IMR-90 (cell line): ENCODE results near the gene SHB. TPM values are rescaled to one million over a fixed set of nuclear protein-coding genes. Genes with fewer than 3 reads are reported as not detected.
A peak's percentile ranks its signal among the peaks of the same experiment; 100 is the strongest.

Source experiments
- ATAC-seq: fragments of 200-7000 bp; cut with Tn5 transposase; 2 replicates; pipeline ENCODE4 v1.9.1; 2020; ENCODE audit warnings: low read depth, mild to moderate bottlenecking, moderate library complexity
- BruUV-seq: library from RNA; stranded (reverse); fragments of 400-500 nt; replicated peaks from 2 replicates; lab custom pipeline; 2021; lab: Mats Ljungman, UMichigan
- CTCF ChIA-PET: fragments of 300-600 bp; formaldehyde crosslinking; extraction: SDS; loops from one replicate; lab custom pipeline; 2021; ENCODE audit warnings: antibody characterized with exemption; lab: Yijun Ruan, JAX
- POLR2A ChIA-PET: fragments of 300-600 bp; sonication (Branson Sonifier 250); formaldehyde crosslinking; loops from one replicate; lab custom pipeline; 2022; ENCODE audit warnings: antibody characterized with exemption; ENCODE audit not compliant: unreplicated experiment; lab: Charles Lee
- DNase-seq: peaks from one replicate; pipeline ENCODE4 v3.0.0; 2013
- H2AFZ ChIP-seq: replicated peaks from 2 replicates; pipeline ENCODE3; 2013; ENCODE audit warnings: low read length, mild to moderate bottlenecking; ENCODE audit not compliant: poor library complexity
- H2AK5ac ChIP-seq: 2 replicates; pipeline ENCODE4 v1.6.1; 2013; ENCODE audit warnings: low read depth, low read length, inconsistent platforms
- H2AK9ac ChIP-seq: replicated peaks from 2 replicates; pipeline ENCODE3; 2013; ENCODE audit warnings: mild to moderate bottlenecking, low read depth, low read length, moderate library complexity; ENCODE audit not compliant: poor library complexity
- H2BK120ac ChIP-seq: 2 replicates; pipeline ENCODE4 v1.6.1; 2013; ENCODE audit warnings: low read depth, low read length, inconsistent platforms
- H2BK15ac ChIP-seq: 3 replicates; pipeline ENCODE4 v1.6.1; 2013; ENCODE audit warnings: low read depth, low read length, inconsistent platforms
- H2BK20ac ChIP-seq: 2 replicates; pipeline ENCODE4 v1.6.1; 2013; ENCODE audit warnings: low read depth, mild to moderate bottlenecking, inconsistent platforms, low read length, moderate library complexity
- H2BK5ac ChIP-seq: 2 replicates; pipeline ENCODE4 v1.6.1; 2013; ENCODE audit warnings: mild to moderate bottlenecking, low read depth, low read length, inconsistent platforms; ENCODE audit not compliant: poor library complexity, severe bottlenecking
- H3K14ac ChIP-seq: replicated peaks from 2 replicates; pipeline ENCODE4 v1.6.1; 2013; ENCODE audit warnings: low read depth, low read length, inconsistent platforms
- H3K18ac ChIP-seq: 2 replicates; pipeline ENCODE4 v1.6.1; 2013; ENCODE audit warnings: low read depth, low read length, control low read depth
- H3K23ac ChIP-seq: 2 replicates; pipeline ENCODE4 v1.6.1; 2013; ENCODE audit warnings: low read depth, low read length, inconsistent platforms
- H3K27ac ChIP-seq: 2 replicates; pipeline ENCODE4 v1.5.1; 2013; ENCODE audit warnings: mild to moderate bottlenecking, control low read depth, low read length; ENCODE audit not compliant: insufficient read depth
- H3K27me3 ChIP-seq: 2 replicates; pipeline ENCODE4 v1.6.1; 2013; ENCODE audit warnings: low read length; ENCODE audit not compliant: control insufficient read depth, insufficient read depth
- H3K36me3 ChIP-seq: 2 replicates; pipeline ENCODE4 v1.6.1; 2013; ENCODE audit warnings: low read length, mixed read lengths; ENCODE audit not compliant: control insufficient read depth, insufficient read depth
- H3K4ac ChIP-seq: 2 replicates; pipeline ENCODE4 v1.6.1; 2013; ENCODE audit warnings: low read depth, low read length, inconsistent platforms
- H3K4me1 ChIP-seq: 2 replicates; pipeline ENCODE4 v1.6.1; 2013; ENCODE audit warnings: low read length, mixed read lengths; ENCODE audit not compliant: control insufficient read depth, insufficient read depth
- H3K4me2 ChIP-seq: 2 replicates; pipeline ENCODE4 v1.6.1; 2013; ENCODE audit warnings: low read depth, mild to moderate bottlenecking, control low read depth, low read length, moderate library complexity
- H3K4me3 ChIP-seq: 2 replicates; pipeline ENCODE4 v1.5.1; 2013; ENCODE audit warnings: low read depth, mild to moderate bottlenecking, control low read depth, low read length, moderate library complexity; ENCODE audit not compliant: insufficient read depth
- H3K56ac ChIP-seq: 2 replicates; pipeline ENCODE4 v1.6.1; 2013; ENCODE audit warnings: low read length, inconsistent platforms; ENCODE audit not compliant: insufficient read depth; ENCODE audit errors: extremely low read depth
- H3K79me1 ChIP-seq, 2 experiments: 2 replicates each; pipeline ENCODE4 v1.6.1; 2013; ENCODE audit warnings: low read length in 2 of 2, inconsistent platforms in 1 of 2, low read depth in 1 of 2
- H3K9ac ChIP-seq: 2 replicates; pipeline ENCODE4 v1.6.1; 2013; ENCODE audit warnings: low read depth, low read length, control low read depth
- H3K9me1 ChIP-seq: 2 replicates; pipeline ENCODE4 v1.6.1; 2013; ENCODE audit warnings: low read length, inconsistent platforms; ENCODE audit not compliant: insufficient read depth
- H3K9me3 ChIP-seq: 2 replicates; pipeline ENCODE4 v1.6.1; 2013; ENCODE audit warnings: low read length; ENCODE audit not compliant: control insufficient read depth, insufficient read depth
- H4K20me1 ChIP-seq: 2 replicates; pipeline ENCODE4 v1.6.1; 2013; ENCODE audit warnings: low read length, inconsistent platforms; ENCODE audit not compliant: insufficient read depth
- H4K5ac ChIP-seq: 2 replicates; pipeline ENCODE4 v1.6.1; 2013; ENCODE audit warnings: mild to moderate bottlenecking, low read depth, low read length, control low read depth
- H4K8ac ChIP-seq, 2 experiments: 2 replicates each; pipeline ENCODE4 v1.6.1; 2013; ENCODE audit warnings: low read depth in 2 of 2, low read length in 2 of 2, control low read depth in 1 of 2, inconsistent platforms in 1 of 2
- H4K91ac ChIP-seq: 2 replicates; pipeline ENCODE4 v1.6.1; 2013; ENCODE audit warnings: low read depth, low read length, inconsistent platforms; ENCODE audit not compliant: insufficient read depth
- FOS ChIP-seq: fragments of 150-350 bp; IDR thresholded peaks from 2 replicates; pipeline ENCODE4 v1.6.1; 2016; ENCODE audit warnings: low read depth, low read length
- MAFK ChIP-seq: IDR thresholded peaks from 2 replicates; pipeline ENCODE4 v1.6.1; 2012; ENCODE audit warnings: low read depth, low read length, improper control_type of control experiment
- WGBS, 2 experiments: methylation state at CpG; one replicate each; pipeline versions ENCODE4 v1.1.5 to v1.1.7; 2013; ENCODE audit warnings: missing lambda C conversion rate in 2 of 2; ENCODE audit not compliant: insufficient read length in 1 of 2; ENCODE audit errors: extremely low coverage in 2 of 2; 5-methylcytosine and 5-hydroxymethylcytosine counted together
- dilution Hi-C: fragments of 300-500 bp; cut with HindIII; formaldehyde crosslinking; loops from one replicate; pipeline ENCODE4 v1.14.3; 2018; ENCODE audit warnings: low sequenced_read_pairs; ENCODE audit not compliant: unreplicated experiment
- in situ Hi-C: fragments of 300-500 bp; cut with MboI; formaldehyde crosslinking; loops from 3 replicates; pipeline ENCODE4 v1.14.3; 2019; ENCODE audit warnings: low sequenced_read_pairs, inconsistent platforms, mixed read lengths
- intact Hi-C: fragments of 100-400 bp; cut with micrococcal nuclease; formaldehyde crosslinking; loops from 2 replicates; pipeline ENCODE4 v1.10.0; 2022
- polyA plus RNA-seq, 3 experiments: library from polyadenylated mRNA; depleted of rRNA; stranded (reverse); fragments of >200 nt; gene quantifications; 2 replicates each; pipeline ENCODE4 v1.2.3, GENCODE V29; 2012; ENCODE audit warnings: low replicate concordance in 1 of 3
- total RNA-seq: library from RNA; depleted of rRNA; stranded (reverse); fragments of >200 nt; gene quantifications from 2 replicates; pipeline ENCODE4 v1.2.3, GENCODE V29; 2012

The SHB gene
- total and polyA plus RNA-seq, 2 of the 4 experiments (the other 2 are of a cell fraction): 6.1 to 20.4 TPM

GRCh38 chr9:37975639-37976038 lies 93.4 kb downstream of the SHB start:
- Histone ChIP-seq H2AK9ac (no peak overlapping the region), H2AFZ (no peak overlapping the region), H2AK5ac (peak overlapping the region; percentile 76; the same call in 1 of the 2 replicates), H2BK120ac (no peak overlapping the region), H3K9ac (no peak overlapping the region), H3K18ac (peak overlapping the region; percentile 1; the same call in 1 of the 2 replicates), H3K4ac (no peak overlapping the region), H3K4me3 (no peak overlapping the region), H3K27ac (peak overlapping the region; percentile 25; the same call in 1 of the 2 replicates), H3K9me1 (peaks cover 34% of the 10 kb centered on the region), H3K56ac (no peak overlapping the region), H3K4me2 (no peak overlapping the region), H2BK20ac (no peak overlapping the region), H3K79me1 (peaks cover 48 to 84% of the 10 kb centered on the region in 2 experiments; a peak in 3 of 4 replicates), H2BK15ac (0 out of 3 replicates have a peak overlapping the region, but pooled peaks have one; percentile 5), H4K8ac (peak overlapping the region in 1 of 2 experiments; percentile 22; a peak in 1 of 4 replicates), H4K20me1 (peaks cover 31% of the 10 kb centered on the region; the same call in 1 of the 2 replicates), H2BK5ac (no peak overlapping the region), H3K14ac (no peak overlapping the region), H3K23ac (peak overlapping the region; percentile 34; the same call in 1 of the 2 replicates), H3K9me3 (no peaks in the 10 kb centered on the region), H3K4me1 (peaks cover 23% of the 10 kb centered on the region), H3K27me3 (no peaks in the 10 kb centered on the region), H3K36me3 (peaks cover 25% of the 10 kb centered on the region), H4K5ac (peak overlapping the region; percentile 12; the same call in 1 of the 2 replicates), H4K91ac (no peak overlapping the region)
- no CpG with 5 or more reads among the region's 4 CpGs for WGBS, 2 experiments
- TF ChIP-seq MAFK (no peak), FOS (no peak)
- no peak for DNase-seq
- no TSS peak for BruUV-seq
- ChIA-PET CTCF (no interaction called here), POLR2A (no interaction called here)
- in situ Hi-C loops: no loop called here
- dilution Hi-C loops: no loop called here
- ATAC-seq: no peak
- intact Hi-C loops: loop anchor here (2.0 to 5.0 kb wide), 3 partner anchors 33 to 167 kb away; no protein-coding TSS in a partner anchor
